ENCODE results near the gene PLXNB3.

The PLXNB3 gene

DNA sequence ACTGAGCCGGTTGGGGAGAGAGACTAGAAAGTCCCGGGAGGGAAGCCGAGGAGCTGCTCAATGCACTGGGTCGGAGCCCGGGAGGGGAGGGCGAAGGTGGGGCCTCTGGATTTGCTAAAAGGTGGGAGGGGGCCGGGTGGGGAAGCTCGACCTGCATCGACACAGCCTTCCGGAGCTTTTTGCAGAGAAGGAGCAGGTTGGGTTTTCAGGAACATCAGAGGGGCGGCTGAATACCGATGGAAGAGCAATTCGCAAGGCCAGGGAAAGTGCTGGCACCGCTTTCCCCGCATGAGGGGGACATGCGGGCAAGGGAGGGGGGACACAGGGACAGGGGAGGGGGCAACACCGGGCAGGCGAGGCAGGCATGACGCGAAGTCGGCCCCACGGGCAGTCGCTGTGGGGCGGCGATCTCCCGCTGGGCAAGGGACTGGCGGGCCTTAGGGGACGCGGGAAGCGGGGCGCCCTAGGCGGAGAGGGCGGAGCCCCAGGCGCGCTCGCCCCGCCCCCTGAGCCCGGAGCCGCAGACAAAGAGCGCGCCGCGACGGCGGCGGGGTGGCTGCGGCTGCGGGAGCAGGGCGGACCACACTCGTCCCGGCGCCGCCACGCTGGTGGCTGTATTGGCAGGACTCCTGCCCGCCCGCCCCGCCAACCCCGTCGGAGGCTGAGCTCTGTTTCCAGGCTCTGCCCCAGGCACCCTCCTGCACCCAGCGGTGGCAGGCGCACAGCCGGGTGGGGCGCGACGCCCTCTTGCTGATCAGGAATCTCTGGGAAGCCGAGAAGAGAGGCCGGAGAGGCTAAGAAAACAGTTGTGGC lies 54.7 kb downstream of the PLXNB3 start:
- DNase-seq, result peak; percentile 56 to 71

DNA sequence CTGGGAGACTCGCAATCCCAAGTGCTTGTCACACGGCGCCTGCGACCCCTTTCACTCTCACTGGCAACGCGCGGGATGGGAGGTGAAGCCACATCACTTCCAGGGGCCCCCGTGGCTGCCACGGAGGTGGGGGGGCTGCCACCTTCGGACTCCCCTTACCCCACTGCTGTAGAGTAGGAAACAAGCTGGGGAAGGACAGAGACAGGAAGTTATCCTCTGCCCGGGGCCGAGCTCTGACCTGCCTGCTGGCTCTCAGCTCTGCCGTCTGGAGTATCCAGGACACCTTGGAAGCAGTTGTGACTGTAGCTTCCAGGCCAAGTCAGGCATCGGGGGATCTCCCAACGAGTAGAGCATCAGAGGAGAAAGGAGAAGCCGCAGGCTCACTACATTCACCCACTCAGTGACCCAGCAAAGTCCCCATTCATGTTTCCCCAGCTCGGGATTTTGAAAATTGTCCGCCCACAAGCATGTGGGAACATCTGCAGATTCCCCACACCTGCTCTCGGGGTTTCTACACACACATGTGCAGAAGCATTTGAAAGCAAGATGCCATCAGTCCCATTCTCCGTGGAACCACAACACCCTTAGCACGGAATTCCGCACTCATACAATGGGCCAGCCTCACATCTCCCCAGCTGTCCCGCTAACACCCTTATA lies 55.5 kb downstream of the PLXNB3 start:
- no peak for DNase-seq

DNA sequence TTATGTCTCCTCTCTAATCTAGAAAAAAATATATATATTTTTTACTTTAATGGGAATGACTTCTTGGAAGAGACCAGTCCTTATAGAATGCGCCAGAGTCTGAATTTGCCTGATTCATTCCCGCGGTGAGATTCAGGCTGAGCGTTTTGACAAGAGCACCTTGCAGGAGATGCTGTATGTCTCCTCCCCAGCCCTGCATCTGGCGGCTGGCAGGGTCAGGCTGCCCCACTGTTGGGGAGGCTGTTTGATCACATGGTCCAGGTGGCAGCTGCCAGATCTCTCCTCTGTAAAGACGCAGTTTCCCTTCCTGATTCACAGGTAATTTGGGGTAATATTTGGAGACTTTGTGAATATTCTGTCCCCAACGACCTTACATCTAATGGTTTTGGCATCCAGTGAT lies 56.6 kb downstream of the PLXNB3 start:
- no peak for DNase-seq

DNA sequence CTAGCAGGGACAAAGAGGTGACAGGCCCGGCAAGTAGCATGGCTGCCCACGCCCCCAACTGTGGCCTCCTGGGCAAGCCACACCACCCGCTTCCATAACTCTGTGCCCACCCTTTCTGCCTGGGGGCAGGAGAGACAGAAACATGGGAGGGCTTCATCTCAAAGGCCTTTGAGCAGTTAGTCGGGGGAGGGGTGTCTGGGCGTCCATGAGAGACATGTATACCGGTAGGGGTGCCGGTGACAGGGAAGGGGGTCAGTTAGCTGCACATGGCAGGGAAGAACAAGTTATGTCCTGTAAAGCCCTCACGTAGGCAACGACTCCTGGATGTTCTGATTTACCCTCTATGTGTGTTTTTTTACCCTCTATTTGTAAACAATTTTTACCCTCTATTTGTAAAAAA lies 57.0 kb downstream of the PLXNB3 start:
- DNase-seq, result no peak

DNA sequence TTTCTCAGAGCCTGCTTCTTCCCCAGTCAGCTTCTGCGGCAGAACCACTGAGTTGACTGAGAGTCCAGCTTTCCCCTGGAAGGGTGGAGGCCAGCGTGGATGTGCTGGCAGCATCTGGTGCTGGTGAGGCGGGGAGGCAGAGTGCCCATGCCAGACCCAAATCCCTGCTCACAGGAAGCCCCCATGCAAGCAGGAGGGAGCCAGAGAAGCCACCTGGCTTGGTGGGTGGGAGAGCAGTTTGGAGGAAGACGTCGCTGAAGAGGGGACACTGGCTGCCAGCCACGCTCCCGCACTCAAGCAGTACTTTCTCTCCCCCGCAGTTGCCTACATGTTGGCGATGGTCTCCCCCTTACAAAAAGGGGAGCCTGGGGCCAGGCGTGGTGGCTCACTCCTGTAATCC lies 60.3 kb downstream of the PLXNB3 start:
- no peak for DNase-seq

DNA sequence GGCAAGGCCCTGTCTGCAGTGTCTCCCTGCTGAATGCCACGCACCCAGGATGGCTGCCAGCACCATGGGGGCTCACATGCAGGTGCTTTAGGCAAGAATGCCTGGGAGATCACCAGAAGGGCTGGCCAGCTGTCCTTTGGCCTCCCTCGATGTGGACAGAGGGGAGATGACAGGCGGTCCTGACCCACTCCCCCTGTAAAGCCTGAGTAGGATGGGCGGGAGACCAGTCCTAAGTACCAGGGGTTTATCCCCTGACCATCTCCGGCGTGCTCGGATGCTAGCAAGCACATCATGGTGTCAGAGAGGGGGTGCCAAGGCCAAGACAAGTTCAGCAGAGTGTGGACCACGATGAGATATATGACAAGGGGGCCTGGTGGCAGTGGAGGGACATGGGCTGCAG lies 61.0 kb downstream of the PLXNB3 start:
- no peak for DNase-seq

All from activated T-cell treated with anti-CD3 and anti-CD28 coated beads, Interleukin-2, amount 50 U/mL, for 48 hours (primary cell).